Activated naive CD8-positive, alpha-beta T cell treated with anti-CD3 and anti-CD28 coated beads for 36 hours (primary cell): Measurements from ENCODE around the gene MRGPRG. TPM values are rescaled to one million over a fixed set of nuclear protein-coding genes. Genes with fewer than 3 reads are reported as not detected.

Experiments used
- DNase-seq: peaks from one replicate; pipeline ENCODE4 v3.0.0; 2021
- H3K27ac Mint-ChIP-seq: one replicate; pipeline ENCODE4 v1.8.0; 2022; ENCODE audit warnings: mild to moderate bottlenecking, moderate library complexity, mixed read lengths
- H3K27me3 Mint-ChIP-seq: one replicate; pipeline ENCODE4 v1.8.0; 2022; ENCODE audit warnings: mild to moderate bottlenecking, mixed read lengths
- H3K36me3 Mint-ChIP-seq: one replicate; pipeline ENCODE4 v1.8.0; 2021; ENCODE audit warnings: mild to moderate bottlenecking, mixed read lengths
- H3K4me1 Mint-ChIP-seq: one replicate; pipeline ENCODE4 v1.8.0; 2021; ENCODE audit warnings: mixed read lengths
- H3K4me3 Mint-ChIP-seq: one replicate; pipeline ENCODE4 v1.8.0; 2022; ENCODE audit warnings: mild to moderate bottlenecking, moderate library complexity, mixed read lengths
- H3K9me3 Mint-ChIP-seq: one replicate; pipeline ENCODE4 v1.8.0; 2022; ENCODE audit warnings: mixed read lengths
- total RNA-seq, 2 experiments: library from RNA; stranded (reverse); gene quantifications; one replicate each; pipeline ENCODE4 v1.2.3, GENCODE V29; 2021

Gene MRGPRG
- total RNA-seq, 2 experiments from 2014 or later: not detected

- H3K36me3 Mint-ChIP-seq: no peaks in the 10 kb centered on the region
- H3K27ac Mint-ChIP-seq: no peak overlapping the region
- H3K4me1 Mint-ChIP-seq: peaks cover 12% of the 10 kb centered on the region
- peaks cover 19% of the 10 kb centered on the region for H3K27me3 Mint-ChIP-seq
- no peak for DNase-seq
- H3K9me3 Mint-ChIP-seq: no peaks in the 10 kb centered on the region
- no peak overlapping the region for H3K4me3 Mint-ChIP-seq
Measured at GRCh38 chr11:3220521-3221407, 2.2 kb upstream of the MRGPRG start.

- Mint-ChIP-seq H3K36me3 (no peaks in the 10 kb centered on the region), H3K27me3 (peaks cover 19% of the 10 kb centered on the region), H3K4me3 (no peak overlapping the region), H3K4me1 (peaks cover 12% of the 10 kb centered on the region), H3K27ac (no peak overlapping the region), H3K9me3 (no peaks in the 10 kb centered on the region)
- no peak for DNase-seq
Measured at GRCh38 chr11:3220101-3220500, 1.5 kb upstream of the MRGPRG start.

- H3K27me3 Mint-ChIP-seq: peaks cover 19% of the 10 kb centered on the region
- no peak overlapping the region for H3K4me3 Mint-ChIP-seq
- no peak for DNase-seq
- no peaks in the 10 kb centered on the region for H3K36me3 Mint-ChIP-seq
- no peak overlapping the region for H3K27ac Mint-ChIP-seq
- H3K4me1 Mint-ChIP-seq: peaks cover 12% of the 10 kb centered on the region
- no peaks in the 10 kb centered on the region for H3K9me3 Mint-ChIP-seq
Measured at GRCh38 chr11:3219281-3219892, 774 bp upstream of the MRGPRG start.

- H3K9me3 Mint-ChIP-seq: no peaks in the 10 kb centered on the region
- H3K27me3 Mint-ChIP-seq: peaks cover 9% of the 10 kb centered on the region
- H3K36me3 Mint-ChIP-seq: no peaks in the 10 kb centered on the region
- H3K27ac Mint-ChIP-seq: no peak overlapping the region
- H3K4me1 Mint-ChIP-seq: peaks cover 8% of the 10 kb centered on the region
- DNase-seq: no peak
- no peak overlapping the region for H3K4me3 Mint-ChIP-seq
Measured at GRCh38 chr11:3217818-3218482, 663 bp downstream of the MRGPRG start.

GRCh38 chr11:3216027-3216525 is 2.5 kb downstream of the MRGPRG start:
- Mint-ChIP-seq H3K27ac (no peak overlapping the region), H3K27me3 (peaks cover 13% of the 10 kb centered on the region), H3K9me3 (peaks cover 7% of the 10 kb centered on the region), H3K4me3 (no peak overlapping the region), H3K36me3 (no peaks in the 10 kb centered on the region), H3K4me1 (peaks cover 6% of the 10 kb centered on the region)
- DNase-seq: no peak

GRCh38 chr11:3215346-3216026 is 3.1 kb downstream of the MRGPRG start:
- H3K27me3 Mint-ChIP-seq: peaks cover 13% of the 10 kb centered on the region
- H3K4me3 Mint-ChIP-seq: no peak overlapping the region
- peaks cover 7% of the 10 kb centered on the region for H3K9me3 Mint-ChIP-seq
- H3K36me3 Mint-ChIP-seq: no peaks in the 10 kb centered on the region
- H3K27ac Mint-ChIP-seq: no peak overlapping the region
- no peak for DNase-seq
- peaks cover 6% of the 10 kb centered on the region for H3K4me1 Mint-ChIP-seq

GRCh38 chr11:3214420-3214699 is 4.3 kb downstream of the MRGPRG start:
- Mint-ChIP-seq H3K36me3 (no peaks in the 10 kb centered on the region), H3K27ac (no peak overlapping the region), H3K27me3 (peaks cover 9% of the 10 kb centered on the region), H3K9me3 (peaks cover 7% of the 10 kb centered on the region), H3K4me3 (no peak overlapping the region), H3K4me1 (peaks cover 6% of the 10 kb centered on the region)
- no peak for DNase-seq

DNA sequence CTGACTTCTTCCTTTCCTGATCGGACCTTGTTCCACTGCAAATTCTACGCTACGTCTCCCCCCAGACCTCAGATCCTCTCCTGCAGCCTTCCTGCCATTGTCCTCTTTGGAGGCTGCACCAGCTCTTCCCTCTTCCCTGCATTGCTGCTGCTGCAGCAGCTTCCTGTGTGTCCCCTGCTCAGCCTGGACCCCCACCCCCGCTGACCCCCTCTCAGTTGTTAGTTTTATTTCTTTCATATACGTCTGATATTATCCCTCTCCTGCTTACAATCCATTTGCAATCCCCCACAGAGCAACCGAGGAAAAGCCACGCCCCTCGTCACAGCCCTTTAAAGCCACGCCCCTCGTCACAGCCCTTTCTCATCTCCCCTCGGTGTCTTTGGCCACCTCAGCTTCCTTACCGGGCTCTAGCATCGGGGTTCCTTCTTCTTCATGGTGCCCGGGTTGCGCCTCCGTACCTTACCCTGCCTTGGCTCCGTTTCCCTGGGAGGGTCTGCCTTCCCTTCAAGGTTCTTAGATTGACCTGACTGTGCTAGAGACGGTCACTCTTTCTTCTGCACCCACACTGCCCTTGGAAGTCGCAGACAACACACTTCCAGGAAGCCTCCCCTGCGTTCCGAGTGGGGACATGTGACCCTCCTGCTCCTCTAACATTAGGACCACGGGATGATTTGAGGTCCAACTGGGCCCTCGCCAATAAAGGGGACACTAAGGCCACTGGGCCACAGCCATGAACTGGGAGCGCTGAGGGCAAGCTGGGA is 4.8 kb downstream of the MRGPRG start:
- Mint-ChIP-seq H3K4me1 (peaks cover 6% of the 10 kb centered on the region), H3K36me3 (no peaks in the 10 kb centered on the region), H3K4me3 (no peak overlapping the region), H3K9me3 (peaks cover 7% of the 10 kb centered on the region), H3K27me3 (peaks cover 9% of the 10 kb centered on the region), H3K27ac (no peak overlapping the region)
- DNase-seq: no peak

DNA sequence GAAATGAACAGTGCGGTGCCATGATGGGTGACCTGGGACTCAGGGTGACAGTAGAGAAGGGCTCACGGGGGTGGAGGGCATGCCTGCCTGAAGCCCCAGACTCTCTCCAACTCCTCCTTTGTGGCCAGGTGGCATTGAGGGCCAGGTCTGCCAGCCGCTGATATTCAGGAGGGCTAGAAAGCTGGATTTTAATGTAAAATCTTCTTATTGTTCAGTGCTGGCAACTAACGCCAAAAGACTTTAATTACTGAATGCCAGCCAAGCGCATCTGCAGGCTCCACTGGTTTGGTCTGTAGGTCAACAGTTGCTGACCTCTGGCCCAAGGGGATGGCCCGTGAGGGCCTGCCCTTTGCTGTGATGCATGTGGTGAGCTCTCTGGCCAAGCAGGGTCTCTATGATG is 10.3 kb downstream of the MRGPRG start:
- Mint-ChIP-seq H3K4me1 (no peaks in the 10 kb centered on the region), H3K9me3 (peaks cover 7% of the 10 kb centered on the region), H3K27me3 (peaks cover 4% of the 10 kb centered on the region), H3K4me3 (no peak overlapping the region), H3K27ac (no peak overlapping the region), H3K36me3 (no peaks in the 10 kb centered on the region)
- no peak for DNase-seq

- peaks cover under 1% of the 10 kb centered on the region for H3K4me1 Mint-ChIP-seq
- DNase-seq: no peak
- H3K9me3 Mint-ChIP-seq: peaks cover 7% of the 10 kb centered on the region
- peaks cover 8% of the 10 kb centered on the region for H3K27me3 Mint-ChIP-seq
- H3K27ac Mint-ChIP-seq: no peak overlapping the region
- no peak overlapping the region for H3K4me3 Mint-ChIP-seq
- H3K36me3 Mint-ChIP-seq: no peaks in the 10 kb centered on the region
Measured at GRCh38 chr11:3207526-3208189, 11.0 kb downstream of the MRGPRG start.

DNA sequence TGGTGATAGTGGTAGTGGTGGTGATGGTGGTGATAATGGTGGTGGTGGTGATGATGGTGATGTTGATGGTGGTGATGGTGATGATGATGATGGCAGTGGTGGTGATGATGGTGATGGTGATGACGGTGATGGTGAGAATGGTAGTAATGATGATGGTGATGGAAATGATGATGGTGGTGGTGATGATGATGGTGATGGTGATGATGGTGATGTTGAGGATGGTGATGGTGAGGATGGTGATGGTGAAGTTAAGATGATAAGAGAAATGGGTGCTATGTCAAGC is 11.8 kb downstream of the MRGPRG start:
- Mint-ChIP-seq H3K27me3 (peaks cover 10% of the 10 kb centered on the region), H3K27ac (no peak overlapping the region), H3K4me1 (peaks cover 3% of the 10 kb centered on the region), H3K36me3 (no peaks in the 10 kb centered on the region), H3K9me3 (peaks cover 6% of the 10 kb centered on the region), H3K4me3 (no peak overlapping the region)
- DNase-seq: no peak

GRCh38 chr11:3206156-3206921 is 12.3 kb downstream of the MRGPRG start:
- DNase-seq: no peak
- H3K36me3 Mint-ChIP-seq: no peaks in the 10 kb centered on the region
- peaks cover 3% of the 10 kb centered on the region for H3K4me1 Mint-ChIP-seq
- H3K27ac Mint-ChIP-seq: no peak overlapping the region
- H3K4me3 Mint-ChIP-seq: no peak overlapping the region
- H3K27me3 Mint-ChIP-seq: peaks cover 7% of the 10 kb centered on the region
- H3K9me3 Mint-ChIP-seq: peaks cover under 1% of the 10 kb centered on the region

DNA sequence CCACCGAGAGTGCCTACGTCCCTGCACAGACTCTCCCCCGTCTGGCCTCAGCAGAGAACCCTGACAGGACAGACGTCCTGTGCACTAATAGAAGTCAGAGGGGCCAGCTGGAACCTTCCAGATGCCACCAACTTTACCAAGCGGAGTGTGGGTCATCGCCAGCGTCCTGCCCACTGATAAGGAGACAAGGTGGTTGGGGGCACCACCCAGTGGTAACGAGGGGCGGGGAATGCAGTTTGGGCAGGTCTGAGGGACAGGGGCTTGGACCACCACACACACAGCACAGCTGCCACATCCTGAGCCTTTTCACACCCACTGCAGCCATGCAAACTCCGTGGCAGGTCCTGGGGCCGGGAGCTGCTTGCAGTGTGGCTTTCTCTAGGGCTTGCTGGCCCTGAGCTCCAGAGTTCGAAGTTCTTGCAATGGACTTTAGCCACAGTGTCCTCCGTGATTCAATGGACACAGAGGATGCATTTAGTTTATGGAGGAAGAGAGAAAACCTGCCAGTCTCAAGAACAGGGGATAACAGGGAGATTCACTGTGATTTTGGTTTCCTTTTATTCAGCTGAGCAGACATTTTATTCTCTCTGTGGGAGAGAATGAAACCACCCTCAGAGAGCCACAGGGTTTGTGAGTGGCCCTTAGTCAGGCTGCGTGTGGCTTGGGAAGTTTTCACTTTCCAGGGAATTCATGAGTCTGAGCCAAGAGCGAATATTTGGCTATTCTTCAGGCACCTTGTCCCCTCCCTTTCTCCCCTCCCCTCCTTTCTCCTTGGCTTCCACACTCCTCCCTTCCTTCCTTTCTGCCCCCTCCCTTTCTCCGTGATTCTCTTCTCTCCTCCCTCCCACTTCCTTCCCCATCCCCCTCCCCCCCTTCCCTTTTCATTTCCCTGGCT is 13.1 kb downstream of the MRGPRG start:
- Mint-ChIP-seq H3K27me3 (peaks cover 7% of the 10 kb centered on the region), H3K9me3 (no peaks in the 10 kb centered on the region), H3K36me3 (no peaks in the 10 kb centered on the region), H3K4me3 (no peak overlapping the region), H3K27ac (no peak overlapping the region), H3K4me1 (peaks cover 3% of the 10 kb centered on the region)
- no peak for DNase-seq
